Iris pigment epithelial cell (primary cell): ENCODE data around the gene RUNX1.

ENCODE experiments used
- DNase-seq: peaks from one replicate; pipeline ENCODE4 v3.0.0-alpha.2; 2011; ENCODE audit warnings: low read depth

Gene RUNX1

GRCh38 chr21:34846601-34847112 lies 202.4 kb downstream of the RUNX1 start:
- DNase-seq = peak; percentile 93

- DNase-seq = peak; percentile 89
These were observed 203.3 kb downstream of the RUNX1 start for GRCh38 chr21:34845521-34846451.

DNA sequence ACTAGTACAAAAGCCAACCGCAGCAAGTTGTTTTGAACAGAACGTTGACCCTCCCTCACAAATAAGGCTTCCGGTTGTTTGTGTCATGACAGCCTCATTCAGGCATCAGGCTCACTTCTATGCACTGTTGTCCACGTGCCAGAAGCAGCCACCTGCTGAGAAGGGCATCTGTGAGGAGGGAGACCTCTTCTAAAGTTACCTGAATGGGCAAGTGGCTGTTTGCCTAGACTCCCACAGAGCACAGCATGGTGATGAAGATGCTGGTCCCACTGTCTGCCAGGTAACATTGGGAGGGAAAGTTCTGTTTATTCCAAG lies 204.2 kb downstream of the RUNX1 start:
- DNase-seq = no peak

DNA sequence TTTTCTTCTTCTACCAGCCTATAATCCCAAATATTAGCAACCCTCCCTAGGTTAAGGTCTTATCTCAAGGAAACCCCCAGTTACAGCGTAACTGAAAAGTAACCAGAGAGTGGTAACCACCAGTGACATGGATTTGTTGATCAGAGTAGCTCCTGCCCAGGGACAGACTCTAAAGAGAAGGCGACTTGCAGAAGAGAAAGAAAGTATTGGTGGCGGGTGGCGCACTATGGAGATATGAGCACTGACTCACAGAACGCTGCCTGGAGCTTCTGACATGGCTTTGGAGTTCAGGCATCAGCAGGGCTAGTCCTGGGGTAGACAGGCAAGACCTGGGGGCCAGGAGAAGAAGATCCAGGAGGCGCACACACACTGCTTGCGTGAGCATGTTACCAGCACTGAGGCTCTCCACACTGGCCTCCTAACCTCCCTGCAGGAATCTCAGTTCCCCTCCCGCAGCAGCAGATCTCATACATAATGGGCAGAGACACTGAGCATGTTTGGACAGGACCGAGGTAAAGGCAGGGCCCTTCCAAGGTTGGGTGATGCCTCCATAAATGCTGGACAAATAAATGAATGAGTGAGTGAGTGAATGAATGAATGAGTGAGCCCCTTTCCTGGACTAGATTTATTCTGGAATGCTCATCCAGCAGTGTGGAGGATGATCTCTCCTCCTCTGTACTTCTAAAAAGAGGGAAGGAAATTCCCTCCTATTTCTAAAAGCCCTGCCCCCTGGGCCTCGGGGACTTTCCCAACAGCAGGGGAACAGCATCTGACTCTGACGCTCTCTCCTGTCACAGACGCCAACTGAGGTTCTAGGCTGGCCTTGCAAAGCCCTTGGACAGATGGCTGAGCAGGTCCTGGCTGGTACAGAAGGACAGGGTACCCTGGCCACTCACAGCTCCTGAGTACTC lies 204.8 kb downstream of the RUNX1 start:
- peak; percentile 61 for DNase-seq

DNA sequence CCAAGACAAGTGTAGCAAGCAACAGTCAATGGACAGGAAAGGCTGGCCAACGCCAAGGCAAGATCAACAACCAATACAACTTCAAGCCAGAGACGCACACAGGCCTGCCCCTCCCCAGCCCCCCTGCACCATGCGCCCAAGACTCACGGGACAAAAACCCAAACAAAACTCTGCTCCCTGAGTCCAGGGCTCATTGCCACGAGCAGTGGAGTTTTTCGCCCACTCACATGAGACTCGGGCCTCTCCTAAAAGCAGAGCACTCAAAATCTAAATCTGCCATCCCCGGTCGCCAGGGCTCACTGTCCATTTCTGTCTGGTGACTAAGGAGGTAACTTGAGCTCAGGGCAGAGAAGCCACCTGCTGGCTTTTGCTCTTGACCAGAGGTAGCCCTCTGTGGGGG lies 205.5 kb downstream of the RUNX1 start:
- no peak for DNase-seq

DNA sequence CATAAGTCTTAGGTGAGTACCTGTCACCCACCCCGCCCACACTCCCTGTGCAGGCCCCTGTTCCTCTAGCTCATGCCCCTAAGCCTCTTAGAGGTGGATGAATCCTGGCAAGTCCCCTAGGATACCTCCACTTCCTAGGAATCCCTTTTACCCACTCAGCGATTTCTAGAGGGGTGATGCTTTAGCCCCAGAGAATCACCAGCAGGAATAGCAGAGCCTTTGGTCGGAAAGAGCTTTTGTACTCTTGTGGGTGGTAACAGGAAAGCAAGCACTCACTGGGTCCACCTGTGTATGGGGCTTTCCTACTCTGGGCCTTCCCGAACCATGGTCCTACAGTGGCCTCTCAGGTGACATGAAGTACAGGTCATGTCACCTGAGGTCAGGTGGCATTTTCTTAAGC lies 207.9 kb downstream of the RUNX1 start:
- no peak for DNase-seq

DNA sequence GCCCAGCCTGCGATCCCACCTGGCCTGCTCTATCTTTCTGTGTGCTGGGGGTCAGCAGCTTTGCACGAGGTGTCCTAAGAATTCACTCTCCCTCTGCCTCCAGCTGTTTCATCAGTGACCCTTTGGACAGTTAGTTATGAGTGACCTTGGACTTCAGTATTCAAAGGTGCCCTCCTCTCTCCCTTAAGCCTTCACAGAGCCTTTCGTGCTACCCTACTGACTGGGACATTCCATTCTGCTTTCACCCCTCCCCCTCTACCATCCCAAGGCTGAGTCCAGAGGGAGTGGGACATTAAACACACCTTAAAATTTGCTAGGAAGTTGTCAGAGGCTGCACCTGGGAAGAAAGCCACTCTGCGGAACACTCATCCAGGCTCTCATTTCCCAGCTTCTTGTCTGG lies 208.4 kb downstream of the RUNX1 start:
- DNase-seq = no peak

DNA sequence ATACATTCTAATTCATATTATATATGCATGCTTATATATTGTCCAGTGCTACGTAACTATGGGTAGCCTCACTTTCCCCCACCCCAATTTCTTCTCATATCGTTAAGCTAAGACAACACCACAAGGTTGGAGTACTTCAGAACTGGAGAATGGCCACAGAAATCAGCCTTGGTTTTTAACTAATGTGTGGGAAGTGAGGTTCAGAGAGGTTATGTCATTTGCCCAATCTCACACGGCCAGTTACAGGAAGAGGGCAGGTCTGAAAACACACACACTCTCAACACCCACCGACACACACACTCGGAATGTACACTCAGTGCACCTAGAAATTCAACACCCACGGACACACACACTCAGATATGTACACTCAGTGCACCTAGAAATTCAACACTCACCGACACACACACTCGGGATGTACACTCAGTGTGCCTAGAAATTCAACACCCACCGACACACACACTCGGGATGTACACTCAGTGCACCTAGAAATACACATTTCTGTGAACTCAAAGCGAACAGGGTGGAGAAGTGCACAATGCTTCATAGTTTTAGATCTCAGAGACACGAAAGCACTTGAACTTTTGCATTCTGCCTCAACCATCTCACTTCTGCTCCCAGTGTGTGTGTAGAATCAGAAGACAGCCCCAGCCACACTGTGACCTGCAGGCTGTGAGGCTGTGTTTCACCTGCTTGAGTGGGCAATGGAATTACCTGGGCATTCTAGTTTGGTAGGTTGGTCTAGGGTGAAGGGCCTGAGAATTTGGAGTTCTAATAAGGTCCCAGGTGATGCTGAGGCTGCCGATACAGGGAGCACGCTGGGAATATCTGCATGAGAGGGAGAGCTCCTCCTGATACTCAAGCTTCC lies 209.9 kb downstream of the RUNX1 start:
- no peak for DNase-seq

GRCh38 chr21:34836933-34837505 lies 212.1 kb downstream of the RUNX1 start:
- DNase-seq = no peak

GRCh38 chr21:34836103-34836932 lies 212.8 kb downstream of the RUNX1 start:
- DNase-seq = peak; percentile 100

DNA sequence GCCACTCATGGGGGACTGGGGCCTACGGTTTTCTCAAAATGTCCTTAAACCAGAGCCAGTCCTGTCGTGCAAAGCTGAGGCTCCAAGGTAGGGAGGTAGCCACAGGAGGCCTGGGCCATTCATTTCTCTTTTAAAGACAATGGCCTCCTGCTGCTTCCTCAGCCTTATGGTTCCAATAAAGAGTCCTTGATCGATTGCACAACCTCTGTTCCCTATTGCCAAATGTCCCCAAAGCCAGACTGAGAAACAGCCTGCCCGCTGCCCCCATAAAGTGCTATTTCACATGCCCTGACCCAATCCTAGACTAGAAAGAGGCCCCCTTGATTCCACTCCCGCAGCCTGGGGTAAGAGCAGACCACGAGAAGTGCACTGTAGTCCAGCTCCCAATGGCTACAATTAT lies 213.6 kb downstream of the RUNX1 start:
- no peak for DNase-seq

DNA sequence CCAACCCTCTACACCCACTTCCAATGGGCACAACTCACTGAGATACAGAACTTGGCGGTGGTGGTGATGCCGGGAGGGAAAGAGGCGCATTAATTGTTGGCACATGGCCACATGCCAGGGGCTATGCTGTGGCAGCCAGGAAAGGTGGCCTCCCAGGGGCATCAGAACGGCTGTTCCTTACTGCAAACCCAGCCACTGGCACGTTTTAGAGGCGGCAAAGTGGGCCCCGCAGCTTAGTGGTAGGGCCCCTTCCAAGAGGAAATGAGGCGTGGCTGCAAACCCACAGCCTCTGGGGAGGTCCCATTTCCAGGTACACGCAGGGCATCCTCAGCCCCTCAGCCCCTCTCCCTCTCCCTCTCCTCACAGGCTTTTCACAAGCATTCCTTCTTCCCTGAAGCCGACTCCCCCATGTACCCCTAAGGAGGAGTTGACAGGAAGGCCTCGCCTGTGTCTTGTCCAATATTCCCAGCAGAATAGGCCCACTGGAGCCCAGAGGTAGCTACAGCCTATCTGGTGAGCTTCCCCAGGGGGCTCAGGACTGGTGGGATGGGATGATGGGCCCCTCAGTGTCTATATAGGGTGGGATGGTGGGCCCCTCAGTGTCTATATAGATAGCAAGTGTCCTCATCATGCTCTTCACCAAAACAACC lies 214.1 kb downstream of the RUNX1 start:
- DNase-seq = no peak

DNA sequence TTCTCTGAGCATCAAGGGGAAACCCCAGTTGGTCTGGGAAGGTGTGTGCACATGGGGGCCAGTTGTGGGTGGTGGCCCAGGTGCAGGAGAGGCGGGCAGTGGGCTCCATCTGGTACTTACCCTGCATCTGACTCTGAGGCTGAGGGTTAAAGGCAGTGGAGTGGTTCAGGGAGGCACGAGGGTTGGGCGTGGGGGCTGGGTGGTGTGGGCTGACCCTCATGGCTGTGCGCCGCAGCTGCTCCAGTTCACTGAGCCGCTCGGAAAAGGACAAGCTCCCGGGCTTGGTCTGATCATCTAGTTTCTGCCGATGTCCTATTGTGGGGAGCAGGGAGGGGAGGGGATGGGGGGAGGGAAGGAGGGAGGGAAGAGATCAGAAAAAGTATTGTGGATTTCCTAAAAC lies 214.8 kb downstream of the RUNX1 start:
- no peak for DNase-seq

DNA sequence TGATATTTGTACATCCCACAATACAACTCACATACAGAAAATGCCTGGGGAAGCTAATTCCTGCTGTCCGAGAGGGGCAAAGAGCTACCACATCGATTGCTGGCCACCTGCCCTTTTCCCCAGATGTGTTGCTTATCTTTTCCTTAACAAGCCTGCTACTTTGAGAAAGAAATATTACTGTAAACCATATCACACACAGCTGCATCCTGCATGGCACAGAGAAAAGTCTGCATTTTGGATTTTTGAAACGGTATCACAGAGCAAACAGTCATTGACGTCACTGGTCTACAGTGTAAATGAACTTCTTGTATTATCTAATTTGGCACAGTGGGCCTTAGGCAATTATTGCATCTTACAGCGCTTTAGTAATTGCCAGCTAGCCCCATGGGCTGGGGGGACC lies 215.6 kb downstream of the RUNX1 start:
- DNase-seq = no peak

- no peak for DNase-seq
These were observed 218.5 kb downstream of the RUNX1 start for GRCh38 chr21:34830386-34831170.

DNA sequence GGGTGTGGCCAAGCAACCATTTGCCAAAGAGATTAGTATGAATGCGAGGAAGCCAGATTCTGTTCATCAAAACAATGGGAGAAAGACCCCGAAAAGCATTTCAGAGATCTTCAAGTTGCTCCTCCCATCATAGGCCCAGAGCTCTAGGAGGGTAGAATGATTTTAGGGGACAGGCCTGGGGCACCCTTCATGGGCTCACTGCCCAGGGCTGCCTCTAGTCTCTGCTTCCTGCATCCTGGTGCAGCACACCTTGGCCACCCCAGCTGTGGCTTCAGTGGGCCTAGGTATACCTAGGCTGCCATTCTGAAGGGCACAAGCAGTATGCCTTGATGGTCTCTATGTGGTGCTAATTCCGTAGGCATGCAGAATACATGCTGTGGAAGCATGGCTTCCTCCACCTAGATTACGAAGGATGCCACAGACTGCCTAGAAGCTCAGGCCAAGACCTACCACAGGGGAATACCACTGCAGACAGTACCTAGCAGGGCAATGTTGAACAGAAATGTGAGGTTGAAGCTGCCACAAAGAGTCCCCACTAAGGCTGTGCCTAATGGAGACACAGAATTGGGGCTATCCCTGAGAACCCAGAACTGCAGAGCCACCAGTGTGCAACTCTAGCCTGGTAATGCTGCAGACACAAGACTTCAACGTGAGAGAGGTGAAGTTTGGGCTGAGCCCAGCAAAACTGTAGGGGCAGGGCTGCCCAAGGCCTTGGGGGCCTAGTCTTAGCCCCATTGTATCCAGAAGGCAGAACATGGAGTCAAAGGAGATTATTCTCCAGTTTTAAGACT lies 221.5 kb downstream of the RUNX1 start:
- no peak for DNase-seq

DNA sequence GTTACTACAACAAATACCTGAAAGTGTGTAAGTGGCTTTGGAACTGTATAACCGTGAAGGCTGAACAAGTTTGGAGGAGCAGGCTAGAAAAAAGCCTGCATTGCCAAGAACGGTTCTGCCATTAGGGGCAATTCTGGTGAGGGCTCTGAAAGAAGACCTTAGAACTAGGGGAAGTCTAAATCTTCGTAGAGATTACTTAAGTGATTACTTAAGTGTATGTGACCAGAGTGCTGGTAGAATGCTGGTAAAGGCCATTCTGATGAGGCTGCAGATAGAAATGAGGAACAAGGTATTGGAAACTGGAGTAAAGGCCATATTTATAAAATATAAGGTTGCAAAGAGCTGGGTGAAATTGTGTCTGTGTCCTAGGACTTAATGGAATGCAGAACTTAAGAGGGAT lies 222.3 kb downstream of the RUNX1 start:
- no peak for DNase-seq

DNA sequence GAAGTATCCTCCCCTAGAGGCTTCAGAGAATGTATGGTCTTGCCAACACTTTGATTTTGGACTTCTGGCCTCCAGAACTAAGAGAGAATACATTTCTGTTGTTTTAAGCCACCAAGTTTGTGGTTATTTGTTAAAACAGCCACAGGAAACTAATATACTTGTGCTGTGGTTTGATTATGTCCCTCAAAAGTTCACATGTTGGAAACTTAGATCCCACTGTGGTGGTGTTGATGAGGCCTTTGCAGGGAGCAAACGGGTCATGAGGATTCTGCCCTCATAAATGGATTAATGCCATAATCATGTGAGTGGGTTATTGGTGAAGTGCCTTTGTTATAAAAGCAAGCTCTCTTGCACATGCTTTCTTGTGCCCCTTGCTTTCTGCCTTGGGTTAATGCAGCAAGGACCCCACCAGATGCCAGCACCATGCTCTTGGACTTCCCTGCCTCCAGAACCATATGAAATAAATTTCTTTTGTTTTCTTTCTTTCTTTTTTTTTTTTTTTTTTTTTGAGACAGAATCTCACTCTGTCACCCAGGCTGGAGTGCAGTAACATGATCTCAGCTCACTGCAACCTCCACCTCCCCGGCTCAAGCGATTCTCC lies 223.1 kb downstream of the RUNX1 start:
- DNase-seq = no peak
